ENCODE data around the gene WNT9A.

Gene WNT9A

GRCh38 chr1:227941509-227942020 is 6.2 kb downstream of the WNT9A start:
- no peak for DNase-seq (ENCODE audit: low spot score)

DNA sequence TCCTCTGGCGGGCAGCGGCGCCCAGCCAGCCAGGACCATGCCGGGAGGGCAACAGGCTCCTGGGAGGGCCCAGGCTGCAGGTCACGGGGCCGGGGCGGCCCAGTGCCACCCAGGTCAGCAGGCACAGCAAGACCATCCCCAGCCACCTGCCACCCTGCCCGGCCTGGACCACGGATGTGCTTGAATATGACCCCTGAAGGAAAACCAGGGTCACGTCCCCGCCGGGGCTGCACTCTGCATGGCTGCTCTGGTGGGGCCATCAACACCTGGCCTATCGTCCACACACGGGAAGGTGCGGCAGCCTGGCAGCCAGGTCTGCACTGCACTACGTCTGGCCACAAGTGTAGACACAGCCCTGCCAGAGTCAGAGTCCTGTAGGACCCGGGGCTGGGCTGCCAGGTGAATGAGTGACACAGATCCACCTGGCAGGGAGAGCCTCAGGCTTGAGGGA is 6.9 kb downstream of the WNT9A start:
- DNase-seq (ENCODE audit: low spot score), result no peak

- DNase-seq (ENCODE audit: low spot score), result no peak
Measured at GRCh38 chr1:227939791-227940771, 7.7 kb downstream of the WNT9A start.

GRCh38 chr1:227938911-227939790 is 8.6 kb downstream of the WNT9A start:
- no peak for DNase-seq (ENCODE audit: low spot score)

DNA sequence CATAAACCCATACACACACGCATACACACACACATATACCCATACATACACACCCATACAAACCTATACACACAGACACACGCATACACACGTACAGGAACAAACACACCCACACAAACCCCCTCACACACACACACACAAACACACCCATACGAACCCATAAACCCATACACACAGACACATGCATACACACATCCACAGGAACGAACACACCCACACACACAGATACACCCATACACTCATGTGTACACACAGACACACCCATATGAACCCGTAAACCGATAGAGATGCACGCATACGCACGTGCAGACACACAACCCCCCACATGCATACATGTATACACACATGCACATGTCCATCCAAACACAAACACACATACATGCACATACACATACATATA is 9.5 kb downstream of the WNT9A start:
- no peak for DNase-seq (ENCODE audit: low spot score)

DNA sequence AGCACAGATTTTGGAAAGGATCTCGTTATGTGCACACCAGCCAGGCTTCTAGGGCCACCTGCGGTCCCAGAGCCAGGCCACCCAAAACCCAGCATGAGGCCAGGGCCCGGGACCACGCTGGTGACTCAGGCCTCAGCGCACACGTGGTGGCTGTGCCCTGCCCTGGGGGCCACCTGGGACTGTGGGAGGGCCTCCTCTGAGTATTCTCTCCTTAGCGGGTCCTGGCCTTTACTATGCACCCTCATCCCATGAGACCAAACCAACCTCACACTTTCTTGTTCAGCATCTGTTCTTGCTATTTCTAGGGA is 9.9 kb downstream of the WNT9A start:
- no peak for DNase-seq (ENCODE audit: low spot score)

- no peak for DNase-seq (ENCODE audit: low spot score)
Measured at GRCh38 chr1:227937031-227937837, 10.5 kb downstream of the WNT9A start.

DNA sequence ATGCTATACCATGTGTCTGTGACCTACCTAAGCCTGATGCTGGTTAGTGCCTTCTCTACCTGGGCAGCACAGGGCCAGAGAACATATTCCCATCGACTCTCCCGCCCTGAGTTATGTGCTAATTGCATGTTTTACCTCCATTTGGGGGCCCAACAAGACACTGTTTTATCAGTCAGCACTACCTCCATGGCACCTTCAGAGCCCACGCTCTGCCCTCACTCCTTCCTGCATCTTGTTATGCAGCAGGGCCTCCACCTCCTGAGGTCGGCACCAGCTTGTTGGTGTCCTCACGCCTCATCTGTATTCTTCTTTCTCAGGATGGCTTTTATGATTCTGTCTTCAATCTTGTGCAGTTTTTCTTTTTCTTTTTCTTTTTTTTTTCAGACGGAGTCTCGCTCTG is 11.9 kb downstream of the WNT9A start:
- no peak for DNase-seq (ENCODE audit: low spot score)

GRCh38 chr1:227934476-227935313 is 13.0 kb downstream of the WNT9A start:
- peak; percentile 51 for DNase-seq (ENCODE audit: low spot score)

DNA sequence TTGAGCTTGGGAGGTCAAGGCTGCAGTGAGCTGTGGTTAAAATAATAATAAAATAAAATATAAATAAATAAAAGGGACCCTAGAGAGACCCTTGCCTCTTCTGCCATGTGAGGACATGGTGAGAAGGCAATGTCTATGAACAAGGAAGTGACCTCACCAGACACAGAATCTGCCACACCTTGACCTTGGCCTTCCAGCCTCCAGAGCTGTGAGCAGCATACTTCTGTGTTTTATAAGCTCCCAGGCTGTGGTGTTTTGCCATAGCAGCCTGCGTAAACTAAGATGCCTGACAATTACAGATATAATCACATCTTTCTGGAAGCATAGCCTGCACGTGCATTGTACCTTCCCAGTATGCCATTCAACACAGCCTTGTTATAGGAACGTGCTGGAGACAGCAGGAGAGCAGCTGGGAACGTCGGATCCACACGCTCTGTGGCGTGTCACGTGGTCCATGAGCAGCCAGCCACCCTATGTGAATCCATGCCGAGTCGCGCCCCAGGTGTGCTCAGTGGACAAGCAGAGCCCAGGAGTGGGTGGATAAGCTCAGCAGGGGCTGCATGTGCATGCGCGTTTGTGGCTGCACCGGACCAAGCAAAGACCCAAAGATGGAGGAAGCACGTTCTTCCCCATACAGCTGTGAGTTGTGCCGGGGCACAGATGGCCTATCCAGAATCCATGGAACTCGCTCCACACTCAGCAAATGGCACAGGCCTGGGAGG is 17.8 kb downstream of the WNT9A start:
- no peak for DNase-seq (ENCODE audit: low spot score)

DNA sequence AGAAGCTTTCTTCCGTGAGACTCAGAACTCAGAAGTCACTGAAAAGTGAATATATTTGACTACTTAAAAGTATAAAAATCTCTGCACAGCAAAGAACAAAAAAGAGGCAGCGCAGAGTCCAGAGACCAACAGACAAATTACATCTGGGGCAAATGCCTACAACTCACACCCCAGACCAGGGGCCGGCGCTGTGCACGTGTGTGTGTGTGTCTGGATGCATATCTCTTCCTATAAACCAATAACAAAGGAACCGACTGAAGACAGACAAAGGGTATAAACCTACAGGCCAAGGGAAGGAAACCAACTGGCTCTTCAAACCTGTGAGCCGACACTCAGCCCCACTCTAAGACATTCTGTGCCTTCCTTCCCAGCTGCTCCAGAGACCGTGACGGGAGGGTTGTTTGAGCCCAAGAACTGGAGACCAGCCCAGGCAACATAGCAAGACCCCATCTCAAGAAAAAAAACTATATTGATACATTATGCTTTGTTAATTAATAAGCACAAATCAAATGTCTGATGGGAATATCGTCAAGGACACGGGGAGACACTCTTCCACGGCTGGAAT is 18.8 kb downstream of the WNT9A start:
- DNase-seq (ENCODE audit: low spot score), result no peak

GRCh38 chr1:227927971-227928741 is 19.6 kb downstream of the WNT9A start:
- DNase-seq (ENCODE audit: low spot score), result no peak

DNA sequence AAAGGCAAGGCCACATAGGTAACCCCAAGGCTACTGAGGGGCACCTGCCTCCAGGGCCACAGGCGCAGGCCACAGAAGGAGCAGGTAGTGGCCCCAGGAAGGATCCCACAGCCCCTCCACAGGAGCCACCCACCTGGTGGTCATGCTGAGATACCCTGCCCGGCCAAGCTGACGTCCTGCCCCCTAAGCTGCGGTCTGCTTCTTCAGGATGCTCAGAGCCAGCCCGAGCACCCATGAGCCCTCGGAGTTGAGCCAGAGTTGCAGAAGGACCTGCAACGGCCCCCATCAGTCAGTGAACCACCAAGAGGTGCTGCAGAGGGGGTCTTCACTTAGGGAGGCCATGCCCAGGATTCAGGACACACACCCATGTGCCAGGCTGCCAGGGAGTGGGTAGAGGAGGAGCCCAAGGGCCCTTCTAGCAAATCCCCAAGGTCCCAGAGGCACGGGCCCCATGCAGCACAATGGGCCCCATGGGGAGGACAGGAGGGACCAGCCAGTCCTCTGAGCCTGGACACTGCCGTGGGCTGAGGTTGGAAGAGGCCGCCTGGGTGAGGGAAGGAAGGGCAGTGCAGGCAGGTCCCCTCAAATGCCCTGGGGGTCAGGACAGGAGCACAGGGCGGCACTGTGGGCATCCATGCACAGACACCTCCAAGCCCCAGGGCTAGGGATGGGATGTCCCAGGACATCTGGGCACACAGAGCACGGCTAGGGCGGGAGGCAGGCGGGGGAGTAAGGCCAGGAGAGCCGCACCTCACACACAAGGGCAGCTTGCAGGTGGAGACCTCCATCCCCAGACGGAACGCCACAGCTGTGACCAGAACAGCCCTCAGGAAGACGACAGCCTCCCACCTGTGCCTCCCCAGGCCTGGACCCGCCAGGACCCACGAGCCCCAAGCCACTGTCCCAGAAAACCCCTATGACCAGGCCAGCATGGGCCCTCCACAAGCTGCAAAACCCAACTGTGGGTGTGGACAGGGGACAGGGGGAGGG is 20.5 kb downstream of the WNT9A start:
- DNase-seq (ENCODE audit: low spot score), result no peak

DNA sequence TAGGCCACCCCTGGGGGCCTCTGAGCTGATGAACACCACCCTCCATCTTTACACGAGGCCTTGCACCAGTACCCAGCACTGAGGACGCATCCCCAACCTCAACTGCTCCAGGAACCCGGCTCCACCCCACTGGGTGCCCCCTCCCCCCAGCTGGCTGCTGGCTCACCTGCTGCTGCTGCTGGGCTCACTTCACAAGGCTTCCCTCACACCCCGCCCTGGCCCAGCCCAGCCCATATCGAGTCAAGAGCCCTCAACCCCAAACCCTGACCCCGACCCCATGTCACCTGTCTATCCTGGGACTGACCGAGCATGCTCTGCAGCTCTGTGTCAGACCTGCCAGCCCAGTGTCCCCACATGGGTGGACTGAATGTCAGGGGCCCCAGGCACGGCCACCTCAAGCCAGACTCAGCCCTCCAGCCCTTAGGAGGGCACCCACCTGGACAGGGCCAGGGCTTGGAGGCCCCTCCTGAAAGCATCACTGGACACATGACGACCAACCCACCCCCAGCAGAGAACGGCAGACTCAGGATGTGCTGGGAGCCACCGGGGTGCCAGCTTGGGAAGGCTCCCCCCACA is 21.4 kb downstream of the WNT9A start:
- no peak for DNase-seq (ENCODE audit: low spot score)

- no peak for DNase-seq (ENCODE audit: low spot score)
Measured at GRCh38 chr1:227925582-227926198, 22.0 kb downstream of the WNT9A start.

DNA sequence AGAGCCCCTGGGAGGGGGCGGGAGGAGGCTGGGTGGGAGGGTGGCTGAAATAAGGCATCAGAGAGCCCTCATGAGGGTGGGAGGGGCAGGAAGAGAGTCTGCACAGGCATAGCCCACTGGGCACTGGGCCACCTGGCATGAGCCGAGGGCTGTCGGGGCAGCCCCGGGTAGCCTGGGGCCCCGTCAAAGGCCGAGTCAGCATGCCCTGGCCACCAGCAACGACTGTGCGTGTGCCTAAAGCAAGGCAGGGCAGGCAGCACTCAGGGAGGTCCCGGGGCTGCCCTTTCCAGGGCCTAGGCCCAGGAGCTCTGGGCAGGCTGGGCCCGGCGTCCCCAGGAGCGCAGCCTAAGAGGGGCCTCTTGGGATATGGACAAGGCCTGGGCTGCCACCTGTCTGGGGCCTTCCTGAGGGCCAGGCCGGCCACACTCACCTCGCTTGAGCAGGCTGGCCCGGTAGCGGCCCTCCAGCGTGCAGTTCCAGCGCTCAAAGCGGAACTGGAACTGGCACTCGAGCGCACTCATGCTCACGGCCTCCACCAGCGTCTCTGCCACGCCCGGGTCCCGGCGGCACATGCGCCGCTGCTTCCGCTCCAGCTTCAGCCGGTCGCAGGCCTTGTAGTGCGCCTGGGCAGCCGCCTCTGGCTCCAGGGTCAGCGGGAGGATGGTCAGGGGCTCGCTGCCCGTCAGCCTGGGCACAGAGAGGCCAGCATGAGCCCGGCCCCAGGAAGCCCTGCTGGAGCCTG is 22.7 kb downstream of the WNT9A start:
- DNase-seq (ENCODE audit: low spot score), result no peak

Data from GM03348 (cell line).